KMS-11 (cell line): Measurements from ENCODE around the gene ATG13.

Experiments used
- H2AFZ ChIP-seq: fragments of 200-600 bp; sonication (generic); 2 replicates; pipeline ENCODE4 v1.6.1; 2016; ENCODE audit warnings: antibody characterized with exemption, mixed run types, low read depth
- H3K27ac ChIP-seq: fragments of 200-600 bp; sonication (generic); 2 replicates; pipeline ENCODE4 v1.6.1; 2016; ENCODE audit warnings: mild to moderate bottlenecking, mixed run types
- H3K27me3 ChIP-seq: fragments of 200-600 bp; sonication (generic); 2 replicates; pipeline ENCODE4 v1.6.1; 2017; ENCODE audit warnings: mild to moderate bottlenecking, low read depth, mixed run types, moderate library complexity; ENCODE audit not compliant: insufficient read depth
- H3K36me3 ChIP-seq: fragments of 200-600 bp; sonication (generic); 2 replicates; pipeline ENCODE4 v1.6.1; 2017; ENCODE audit warnings: mild to moderate bottlenecking, mixed run types; ENCODE audit not compliant: insufficient read depth
- H3K4me1 ChIP-seq: fragments of 200-600 bp; sonication (generic); 2 replicates; pipeline ENCODE4 v1.6.1; 2016; ENCODE audit warnings: mild to moderate bottlenecking, low read depth, mixed run types; ENCODE audit not compliant: poor library complexity, severe bottlenecking
- H3K4me2 ChIP-seq: fragments of 200-600 bp; sonication (generic); 2 replicates; pipeline ENCODE4 v1.7.0; 2016; ENCODE audit warnings: mild to moderate bottlenecking, mixed run types
- H3K4me3 ChIP-seq: fragments of 200-600 bp; sonication (generic); IDR thresholded peaks from 2 replicates; pipeline ENCODE4 v1.6.1; 2017; ENCODE audit warnings: low read depth, low read length, mixed read lengths; ENCODE audit not compliant: insufficient read depth
- H3K79me2 ChIP-seq: fragments of 200-600 bp; sonication (generic); 2 replicates; pipeline ENCODE4 v1.6.1; 2016; ENCODE audit warnings: low read depth, mixed run types; ENCODE audit not compliant: insufficient read depth
- H3K9ac ChIP-seq: fragments of 200-600 bp; sonication (generic); 2 replicates; pipeline ENCODE4 v1.6.1; 2016; ENCODE audit warnings: mild to moderate bottlenecking, mixed run types
- H4K20me1 ChIP-seq: fragments of 200-600 bp; sonication (generic); 2 replicates; pipeline ENCODE4 v1.6.1; 2016; ENCODE audit warnings: mild to moderate bottlenecking, mixed run types; ENCODE audit not compliant: insufficient read depth
- TF ChIP-seq, protein P1 (sequence below): fragments of 200-600 bp; sonication (generic); conservative IDR thresholded peaks from 2 replicates; pipeline ENCODE4 v1.6.1; 2017; ENCODE audit warnings: low read depth, mild to moderate bottlenecking, antibody characterized with exemption, low read length, moderate library complexity, mixed read lengths

Gene ATG13

DNA sequence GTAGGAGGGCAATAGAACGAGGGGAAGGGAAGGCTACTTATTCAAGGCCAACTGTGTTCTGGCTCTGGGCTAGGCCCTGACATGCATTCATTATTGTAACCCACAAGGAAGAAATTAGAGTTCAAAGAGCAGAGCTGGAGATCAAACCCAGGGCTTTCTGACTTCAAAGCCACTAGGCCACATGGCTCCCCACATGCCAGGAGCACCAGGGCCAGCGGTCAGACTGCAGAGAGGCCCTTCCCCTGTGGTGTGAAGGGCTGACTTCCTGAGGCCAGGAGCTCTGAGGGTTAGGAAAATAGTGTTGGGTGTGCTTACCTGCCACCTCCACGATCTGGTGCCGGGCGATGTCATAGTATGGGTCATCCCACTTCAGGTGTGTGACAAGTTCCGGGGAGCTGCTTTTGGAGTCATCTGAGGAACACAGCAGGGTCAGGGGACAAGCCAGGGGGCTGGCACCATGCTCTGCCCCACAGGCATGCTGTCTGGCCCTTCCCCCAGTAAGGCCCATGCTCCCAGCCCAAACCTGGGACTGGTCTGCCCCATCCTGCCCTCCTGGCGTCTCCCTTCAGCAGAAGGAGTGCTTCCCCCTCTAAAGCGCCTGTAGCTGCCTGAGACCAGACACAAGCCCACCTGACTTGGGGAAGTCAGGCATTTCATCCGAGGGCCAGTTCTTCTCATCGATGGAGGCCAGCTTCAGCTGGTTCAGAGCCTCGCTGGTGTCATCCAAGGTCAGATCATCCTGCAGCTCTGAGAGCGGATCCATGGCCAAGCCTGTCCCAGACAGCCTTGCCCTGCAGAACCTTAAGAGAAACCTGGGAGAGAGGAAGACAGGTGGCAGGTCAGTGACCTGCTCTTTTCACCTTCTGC, 78.2 kb downstream of the ATG13 start:
- H3K9ac ChIP-seq, result no peak overlapping the region
- peaks cover 23% of the 10 kb centered on the region; the same call in 1 of the 2 replicates for H3K79me2 ChIP-seq

DNA sequence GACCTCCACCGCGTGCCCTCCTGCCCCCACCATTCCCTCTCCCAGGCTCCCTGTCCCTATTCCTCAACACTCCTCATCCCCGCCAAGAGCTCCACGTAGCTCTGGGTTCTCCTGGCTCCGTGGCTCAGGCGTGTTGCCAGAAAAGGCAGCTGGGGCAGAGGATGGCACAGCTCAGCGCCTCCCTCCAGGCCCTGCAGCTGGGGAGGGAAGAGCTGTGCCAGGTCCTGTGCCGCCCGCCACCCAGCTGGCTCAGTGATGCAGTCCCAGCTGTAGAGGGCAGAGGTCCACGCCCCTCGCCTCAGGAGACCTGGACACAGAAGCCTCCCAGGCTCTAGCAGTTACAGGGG, 78.8 kb downstream of the ATG13 start:
- H3K27ac ChIP-seq, result no peak overlapping the region

More for the DNA sequence above, 78.2 kb downstream of the ATG13 start:
- Histone ChIP-seq H3K4me2 (no peak overlapping the region), H3K27me3 (no peaks in the 10 kb centered on the region), H2AFZ (no peak overlapping the region), H3K27ac (no peak overlapping the region), H3K36me3 (no peaks in the 10 kb centered on the region), H3K4me1 (peaks cover 18% of the 10 kb centered on the region), H3K4me3 (no peak overlapping the region), H4K20me1 (no peaks in the 10 kb centered on the region)
- TF ChIP-seq, protein P1, sequence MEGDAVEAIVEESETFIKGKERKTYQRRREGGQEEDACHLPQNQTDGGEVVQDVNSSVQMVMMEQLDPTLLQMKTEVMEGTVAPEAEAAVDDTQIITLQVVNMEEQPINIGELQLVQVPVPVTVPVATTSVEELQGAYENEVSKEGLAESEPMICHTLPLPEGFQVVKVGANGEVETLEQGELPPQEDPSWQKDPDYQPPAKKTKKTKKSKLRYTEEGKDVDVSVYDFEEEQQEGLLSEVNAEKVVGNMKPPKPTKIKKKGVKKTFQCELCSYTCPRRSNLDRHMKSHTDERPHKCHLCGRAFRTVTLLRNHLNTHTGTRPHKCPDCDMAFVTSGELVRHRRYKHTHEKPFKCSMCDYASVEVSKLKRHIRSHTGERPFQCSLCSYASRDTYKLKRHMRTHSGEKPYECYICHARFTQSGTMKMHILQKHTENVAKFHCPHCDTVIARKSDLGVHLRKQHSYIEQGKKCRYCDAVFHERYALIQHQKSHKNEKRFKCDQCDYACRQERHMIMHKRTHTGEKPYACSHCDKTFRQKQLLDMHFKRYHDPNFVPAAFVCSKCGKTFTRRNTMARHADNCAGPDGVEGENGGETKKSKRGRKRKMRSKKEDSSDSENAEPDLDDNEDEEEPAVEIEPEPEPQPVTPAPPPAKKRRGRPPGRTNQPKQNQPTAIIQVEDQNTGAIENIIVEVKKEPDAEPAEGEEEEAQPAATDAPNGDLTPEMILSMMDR, result no peak

DNA sequence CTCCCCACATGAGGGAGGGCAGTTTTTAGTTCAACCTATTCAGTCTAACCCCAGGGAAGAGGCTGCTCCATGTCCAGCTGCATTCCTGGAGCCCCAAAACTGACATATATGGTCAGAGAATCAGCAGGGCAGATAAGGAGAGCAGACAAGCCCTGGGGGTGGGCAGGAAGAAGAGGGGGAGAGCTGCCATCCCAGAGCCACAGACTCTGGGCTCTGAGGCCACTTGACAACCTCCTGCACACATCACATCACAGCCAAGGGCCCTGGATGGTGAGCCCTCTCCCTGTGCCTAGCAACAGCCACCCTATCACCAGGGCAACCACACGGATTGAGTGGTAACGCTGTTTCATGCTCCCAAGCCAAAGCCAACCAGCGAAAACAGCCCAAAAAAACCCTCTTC, 80.0 kb downstream of the ATG13 start:
- no peaks in the 10 kb centered on the region for H3K27me3 ChIP-seq
- H2AFZ ChIP-seq, result no peak overlapping the region
- no peak overlapping the region for H3K9ac ChIP-seq
- no peaks in the 10 kb centered on the region for H4K20me1 ChIP-seq
- H3K4me1 ChIP-seq, result peaks cover 26% of the 10 kb centered on the region
- H3K4me2 ChIP-seq, result no peak overlapping the region
- no peaks in the 10 kb centered on the region for H3K36me3 ChIP-seq
- peaks cover 38% of the 10 kb centered on the region for H3K79me2 ChIP-seq
- H3K27ac ChIP-seq, result no peak overlapping the region
- TF ChIP-seq, protein P1, result no peak
- no peak overlapping the region for H3K4me3 ChIP-seq

More for the DNA sequence above, 78.8 kb downstream of the ATG13 start:
- Histone ChIP-seq H3K4me2 (no peak overlapping the region), H4K20me1 (no peaks in the 10 kb centered on the region), H3K27me3 (no peaks in the 10 kb centered on the region), H2AFZ (no peak overlapping the region), H3K9ac (no peak overlapping the region), H3K79me2 (peaks cover 27% of the 10 kb centered on the region), H3K36me3 (no peaks in the 10 kb centered on the region), H3K4me1 (peaks cover 18% of the 10 kb centered on the region), H3K4me3 (no peak overlapping the region)
- TF ChIP-seq, protein P1, result no peak

DNA sequence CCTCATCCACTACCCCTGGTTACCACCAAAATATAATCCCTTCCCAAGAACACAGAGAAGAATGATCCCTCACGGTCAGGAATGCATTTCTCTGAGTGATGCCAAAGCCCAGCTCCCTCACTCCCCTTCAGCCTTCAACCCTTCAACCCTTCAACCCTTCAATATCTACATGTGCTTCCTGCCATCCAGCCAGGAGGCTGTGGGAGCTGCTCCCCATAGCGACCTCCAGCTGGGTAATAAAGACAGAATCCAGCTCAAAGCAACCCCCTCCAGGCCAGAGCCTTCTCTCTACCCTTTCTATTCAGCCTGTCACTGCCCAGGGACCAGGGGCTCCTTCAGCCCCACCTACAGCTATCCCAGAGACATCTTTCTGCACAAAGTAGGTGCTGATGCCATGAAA, 80.4 kb downstream of the ATG13 start:
- Histone ChIP-seq H3K27me3 (no peaks in the 10 kb centered on the region), H3K27ac (no peak overlapping the region), H3K4me1 (peaks cover 30% of the 10 kb centered on the region), H2AFZ (no peak overlapping the region), H4K20me1 (no peaks in the 10 kb centered on the region), H3K9ac (no peak overlapping the region), H3K79me2 (peaks cover 42% of the 10 kb centered on the region), H3K4me3 (no peak overlapping the region), H3K36me3 (no peaks in the 10 kb centered on the region), H3K4me2 (no peak overlapping the region)
- TF ChIP-seq, protein P1, result no peak
